Lower leg skin (tissue), 3 donors: ENCODE measurements around the gene PRKAR1B.

ENCODE experiments used
- CTCF ChIP-seq, 3 donors: fragments of 450-650 bp; IDR thresholded peaks; one replicate each; pipeline ENCODE4 v1.5.1; 2016; ENCODE audit warnings: antibody characterized with exemption in 3 of 3, mild to moderate bottlenecking in 3 of 3, moderate library complexity in 2 of 3
- POLR2A ChIP-seq, 2 donors: fragments of 450-650 bp; IDR thresholded peaks; one replicate each; pipeline ENCODE4 v1.6.1; 2016 to 2017; ENCODE audit warnings: antibody characterized with exemption in 2 of 2, mild to moderate bottlenecking in 1 of 2, moderate library complexity in 1 of 2

- TF ChIP-seq CTCF (IDR thresholded peaks at IDR 0.05) (no peak), POLR2A (IDR thresholded peaks at IDR 0.05) (no peak)
These were observed 80.1 kb downstream of the PRKAR1B start for GRCh38 chr7:646951-647350.
